ENCODE measurements around the gene COL6A2.

Gene COL6A2

GRCh38 chr21:46097336-46098293, at the start of gene COL6A2:
Gene COL6A2 (plus strand): TSS chr21:46098112.
- Histone ChIP-seq H3K27me3 (replicated peaks; ENCODE audit: control insufficient read depth, insufficient read depth, low read length) (no peaks in the 10 kb centered on the region), H3K4me3 (replicated peaks; ENCODE audit: low read depth, low read length) (no peak within 1 kb of the TSS), H3K36me3 (ENCODE audit: control insufficient read depth, insufficient read depth, low read length) (no peaks in the 10 kb centered on the region)
- DNase-seq (ENCODE audit: extremely low read depth, insufficient read length): no peak
- TF ChIP-seq CTCF (IDR thresholded peaks at IDR 0.05; ENCODE audit: insufficient read depth, low read length, poor library complexity, severe bottlenecking): no peak

GRCh38 chr21:46048926-46049889, 48.7 kb upstream of the COL6A2 start:
- TF ChIP-seq CTCF (IDR thresholded peaks at IDR 0.05; ENCODE audit: insufficient read depth, low read length, poor library complexity, severe bottlenecking): no peak
- H3K27me3 ChIP-seq (replicated peaks; ENCODE audit: control insufficient read depth, insufficient read depth, low read length): no peaks in the 10 kb centered on the region
- no peak for DNase-seq (ENCODE audit: extremely low read depth, insufficient read length)
- no peaks in the 10 kb centered on the region for H3K36me3 ChIP-seq (ENCODE audit: control insufficient read depth, insufficient read depth, low read length)
- no peak overlapping the region for H3K4me3 ChIP-seq (replicated peaks; ENCODE audit: low read depth, low read length)

- H3K36me3 ChIP-seq (ENCODE audit: control insufficient read depth, insufficient read depth, low read length): no peaks in the 10 kb centered on the region
These were observed 47.8 kb upstream of the COL6A2 start for GRCh38 chr21:46049890-46050667.

GRCh38 chr21:46050668-46051378, 47.1 kb upstream of the COL6A2 start:
- no peaks in the 10 kb centered on the region for H3K36me3 ChIP-seq (ENCODE audit: control insufficient read depth, insufficient read depth, low read length)
- no peak for TF ChIP-seq CTCF (IDR thresholded peaks at IDR 0.05; ENCODE audit: insufficient read depth, low read length, poor library complexity, severe bottlenecking)
- DNase-seq (ENCODE audit: extremely low read depth, insufficient read length): no peak
- H3K4me3 ChIP-seq (replicated peaks; ENCODE audit: low read depth, low read length): no peak overlapping the region
- no peaks in the 10 kb centered on the region for H3K27me3 ChIP-seq (replicated peaks; ENCODE audit: control insufficient read depth, insufficient read depth, low read length)

More at GRCh38 chr21:46049890-46050667, 47.8 kb upstream of the COL6A2 start:
- Histone ChIP-seq H3K27me3 (replicated peaks; ENCODE audit: control insufficient read depth, insufficient read depth, low read length) (no peaks in the 10 kb centered on the region), H3K4me3 (replicated peaks; ENCODE audit: low read depth, low read length) (no peak overlapping the region)
- no peak for TF ChIP-seq CTCF (IDR thresholded peaks at IDR 0.05; ENCODE audit: insufficient read depth, low read length, poor library complexity, severe bottlenecking)
- DNase-seq (ENCODE audit: extremely low read depth, insufficient read length): no peak

- H3K4me3 ChIP-seq (replicated peaks; ENCODE audit: low read depth, low read length): no peak overlapping the region
- DNase-seq (ENCODE audit: extremely low read depth, insufficient read length): no peak
- no peaks in the 10 kb centered on the region for H3K27me3 ChIP-seq (replicated peaks; ENCODE audit: control insufficient read depth, insufficient read depth, low read length)
- TF ChIP-seq CTCF (IDR thresholded peaks at IDR 0.05; ENCODE audit: insufficient read depth, low read length, poor library complexity, severe bottlenecking): no peak
- no peaks in the 10 kb centered on the region for H3K36me3 ChIP-seq (ENCODE audit: control insufficient read depth, insufficient read depth, low read length)
These were observed 46.5 kb upstream of the COL6A2 start for GRCh38 chr21:46051379-46051770.
